ENCODE data around the gene CYSRT1. TPM values are rescaled to one million over a fixed set of nuclear protein-coding genes. Genes with fewer than 3 reads are reported as not detected.
A peak's percentile ranks its signal among the peaks of the same experiment; 100 is the strongest.

The CYSRT1 gene
- total RNA-seq, 1 experiment from 2014 or later, result 1.7 TPM

DNA sequence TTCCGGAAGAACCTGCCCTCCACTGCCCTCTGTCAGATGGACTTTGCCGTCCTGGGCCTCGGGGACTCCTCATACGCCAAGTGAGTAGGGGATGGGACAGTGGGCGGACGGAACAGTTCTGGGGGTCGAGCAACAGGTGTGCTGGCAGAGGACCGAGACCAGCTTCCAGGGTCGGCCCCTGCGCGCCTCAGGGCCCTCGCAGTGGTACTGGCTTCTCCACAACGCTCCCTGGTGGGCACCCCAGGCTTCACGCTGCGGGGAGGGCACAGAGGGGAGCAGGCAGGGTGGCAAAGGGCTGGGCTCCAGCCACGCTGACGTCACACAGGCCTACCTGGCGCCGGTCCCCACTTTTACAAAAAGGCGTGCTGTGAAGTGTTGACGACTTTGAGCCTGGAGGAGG lies 12.5 kb upstream of the CYSRT1 start:
- H3K4me3 ChIP-seq (ENCODE audit: low read depth, low read length), result no peak overlapping the region
- Mint-ChIP-seq H3K9me3 (ENCODE audit: unreplicated experiment) (no peaks in the 10 kb centered on the region), H3K4me1 (ENCODE audit: low read depth, unreplicated experiment) (peaks cover 6% of the 10 kb centered on the region), H3K36me3 (ENCODE audit: insufficient read depth, unreplicated experiment) (peaks cover 29% of the 10 kb centered on the region), H3K27ac (ENCODE audit: unreplicated experiment) (no peak overlapping the region), H3K4me3 (ENCODE audit: unreplicated experiment) (no peak overlapping the region), H3K27me3 (ENCODE audit: insufficient read depth, unreplicated experiment) (no peaks in the 10 kb centered on the region)
- CTCF ChIA-PET, result no interaction called here
- H3K27me3 ChIP-seq (replicated peaks; ENCODE audit: control insufficient read depth, insufficient read depth, low read length), result no peaks in the 10 kb centered on the region
- no peak for DNase-seq
- H3K9me3 ChIP-seq, result no peaks in the 10 kb centered on the region
- POLR2A ChIA-PET, result no interaction called here
- no peaks in the 10 kb centered on the region; the same call in 1 of the 2 replicates for H3K36me3 ChIP-seq (ENCODE audit: control insufficient read depth, insufficient read depth, low read length)
- intact Hi-C loops (cut with micrococcal nuclease; ENCODE audit: unreplicated experiment), result no loop called here
- H3K4me1 ChIP-seq, result peaks cover 9% of the 10 kb centered on the region
- BruUV-seq (replicated peaks), result no TSS peak
- TF ChIP-seq, protein P1, sequence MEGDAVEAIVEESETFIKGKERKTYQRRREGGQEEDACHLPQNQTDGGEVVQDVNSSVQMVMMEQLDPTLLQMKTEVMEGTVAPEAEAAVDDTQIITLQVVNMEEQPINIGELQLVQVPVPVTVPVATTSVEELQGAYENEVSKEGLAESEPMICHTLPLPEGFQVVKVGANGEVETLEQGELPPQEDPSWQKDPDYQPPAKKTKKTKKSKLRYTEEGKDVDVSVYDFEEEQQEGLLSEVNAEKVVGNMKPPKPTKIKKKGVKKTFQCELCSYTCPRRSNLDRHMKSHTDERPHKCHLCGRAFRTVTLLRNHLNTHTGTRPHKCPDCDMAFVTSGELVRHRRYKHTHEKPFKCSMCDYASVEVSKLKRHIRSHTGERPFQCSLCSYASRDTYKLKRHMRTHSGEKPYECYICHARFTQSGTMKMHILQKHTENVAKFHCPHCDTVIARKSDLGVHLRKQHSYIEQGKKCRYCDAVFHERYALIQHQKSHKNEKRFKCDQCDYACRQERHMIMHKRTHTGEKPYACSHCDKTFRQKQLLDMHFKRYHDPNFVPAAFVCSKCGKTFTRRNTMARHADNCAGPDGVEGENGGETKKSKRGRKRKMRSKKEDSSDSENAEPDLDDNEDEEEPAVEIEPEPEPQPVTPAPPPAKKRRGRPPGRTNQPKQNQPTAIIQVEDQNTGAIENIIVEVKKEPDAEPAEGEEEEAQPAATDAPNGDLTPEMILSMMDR (IDR thresholded peaks at IDR 0.05; ENCODE audit: insufficient read depth in 1 of 2, low read depth in 1 of 2, low read length in 1 of 2, severe bottlenecking in 1 of 2, unreplicated experiment in 1 of 2), result no peak

DNA sequence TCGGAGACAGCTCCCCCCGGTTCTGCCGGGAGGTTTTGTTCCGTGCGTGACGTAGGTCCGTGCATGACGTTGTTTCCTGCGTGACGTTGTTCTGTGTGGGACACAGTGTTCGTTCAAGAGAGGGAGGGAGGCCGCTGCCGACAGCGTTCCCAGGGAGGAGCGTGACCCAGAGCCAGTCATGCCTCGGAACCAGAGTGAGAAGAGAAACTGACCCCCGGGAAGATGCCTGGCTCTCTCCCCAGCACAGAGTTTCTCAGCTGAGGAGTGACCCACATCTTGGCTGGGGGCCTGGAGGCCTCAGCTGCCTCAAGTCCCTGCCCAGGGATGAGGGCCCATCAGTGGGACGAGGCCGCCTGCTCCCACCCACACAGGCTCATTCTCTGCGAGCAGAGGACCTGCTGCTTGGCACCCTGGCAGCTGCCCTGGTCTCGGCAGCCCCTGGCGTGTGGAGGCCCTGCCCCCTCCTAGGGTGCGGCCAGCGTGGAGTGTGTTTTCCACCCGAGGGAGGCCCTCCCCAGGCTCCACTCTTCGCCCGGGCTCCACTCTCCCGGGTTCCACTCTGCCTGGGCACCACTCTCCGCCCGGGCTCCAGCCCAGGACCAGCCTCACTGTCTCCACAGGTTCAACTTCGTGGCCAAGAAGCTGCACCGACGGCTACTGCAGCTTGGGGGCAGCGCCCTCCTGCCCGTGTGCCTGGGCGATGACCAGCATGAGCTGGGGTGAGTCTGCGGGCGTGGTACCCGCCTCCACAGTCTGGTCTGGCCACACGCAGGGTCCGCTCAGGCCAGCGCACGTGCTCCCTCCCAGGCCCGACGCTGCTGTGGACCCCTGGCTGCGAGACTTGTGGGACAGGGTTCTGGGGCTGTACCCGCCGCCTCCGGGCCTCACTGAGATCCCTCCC lies 11.6 kb upstream of the CYSRT1 start:
- Mint-ChIP-seq H3K36me3 (ENCODE audit: insufficient read depth, unreplicated experiment) (peaks cover 26% of the 10 kb centered on the region), H3K27ac (ENCODE audit: unreplicated experiment) (no peak overlapping the region), H3K4me1 (ENCODE audit: low read depth, unreplicated experiment) (peaks cover 6% of the 10 kb centered on the region), H3K27me3 (ENCODE audit: insufficient read depth, unreplicated experiment) (no peaks in the 10 kb centered on the region), H3K4me3 (ENCODE audit: unreplicated experiment) (no peak overlapping the region), H3K9me3 (ENCODE audit: unreplicated experiment) (no peaks in the 10 kb centered on the region)
- Histone ChIP-seq H3K27me3 (replicated peaks; ENCODE audit: control insufficient read depth, insufficient read depth, low read length) (no peaks in the 10 kb centered on the region), H3K36me3 (ENCODE audit: control insufficient read depth, insufficient read depth, low read length) (no peaks in the 10 kb centered on the region; the same call in 1 of the 2 replicates), H3K4me1 (peaks cover 18% of the 10 kb centered on the region), H3K4me3 (ENCODE audit: low read depth, low read length) (no peak overlapping the region), H3K9me3 (no peaks in the 10 kb centered on the region)
- BruUV-seq (replicated peaks), result no TSS peak
- DNase-seq, result no peak
- intact Hi-C loops (cut with micrococcal nuclease; ENCODE audit: unreplicated experiment), result no loop called here
- ChIA-PET CTCF (interaction anchor here (1.1 to 1.4 kb wide), 2 partner anchors 14 to 24 kb away, joined by 7 to 8 read pairs; partner anchors contain the start of gene RNF224), POLR2A (no interaction called here)
- TF ChIP-seq, protein P1 (IDR thresholded peaks at IDR 0.05; ENCODE audit: insufficient read depth in 1 of 2, low read depth in 1 of 2, low read length in 1 of 2, severe bottlenecking in 1 of 2, unreplicated experiment in 1 of 2), result peak in 1 of 2 experiments; percentile 14

DNA sequence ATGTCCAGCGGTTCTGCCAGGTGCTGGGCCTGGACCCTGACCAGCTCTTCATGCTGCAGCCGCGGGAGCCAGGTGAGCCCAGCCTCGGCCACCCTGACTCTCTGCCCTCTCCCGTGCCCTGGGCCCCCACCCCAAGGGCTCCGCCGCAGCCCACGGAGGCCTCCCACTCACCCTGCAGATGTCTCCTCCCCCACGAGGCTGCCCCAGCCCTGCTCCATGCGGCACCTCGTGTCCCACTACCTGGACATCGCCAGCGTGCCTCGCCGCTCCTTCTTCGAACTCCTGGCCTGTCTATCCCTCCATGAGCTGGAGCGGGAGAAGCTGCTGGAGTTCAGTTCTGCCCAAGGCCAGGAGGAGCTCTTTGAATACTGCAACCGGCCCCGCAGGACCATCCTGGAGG lies 10.4 kb upstream of the CYSRT1 start:
- POLR2A ChIA-PET, result no interaction called here
- no peak overlapping the region for H3K4me3 ChIP-seq (ENCODE audit: low read depth, low read length)
- Mint-ChIP-seq H3K4me1 (ENCODE audit: low read depth, unreplicated experiment) (peaks cover 6% of the 10 kb centered on the region), H3K9me3 (ENCODE audit: unreplicated experiment) (no peaks in the 10 kb centered on the region), H3K36me3 (ENCODE audit: insufficient read depth, unreplicated experiment) (peaks cover 27% of the 10 kb centered on the region), H3K4me3 (ENCODE audit: unreplicated experiment) (no peak overlapping the region), H3K27ac (ENCODE audit: unreplicated experiment) (no peak overlapping the region), H3K27me3 (ENCODE audit: insufficient read depth, unreplicated experiment) (no peaks in the 10 kb centered on the region)
- H3K4me1 ChIP-seq, result peaks cover 25% of the 10 kb centered on the region
- intact Hi-C loops (cut with micrococcal nuclease; ENCODE audit: unreplicated experiment), result no loop called here
- no peak for DNase-seq
- H3K27me3 ChIP-seq (replicated peaks; ENCODE audit: control insufficient read depth, insufficient read depth, low read length), result no peaks in the 10 kb centered on the region
- CTCF ChIA-PET, result interaction anchor here (1.4 kb wide), 1 partner anchor 13 kb away, joined by 8 read pairs; the partner anchor contains the start of gene RNF224
- no TSS peak for BruUV-seq (replicated peaks)
- TF ChIP-seq, protein P1 (IDR thresholded peaks at IDR 0.05; ENCODE audit: insufficient read depth in 1 of 2, low read depth in 1 of 2, low read length in 1 of 2, severe bottlenecking in 1 of 2, unreplicated experiment in 1 of 2), result no peak
- H3K9me3 ChIP-seq, result no peaks in the 10 kb centered on the region
- H3K36me3 ChIP-seq (ENCODE audit: control insufficient read depth, insufficient read depth, low read length), result no peaks in the 10 kb centered on the region
